EL (cell line): Measurements from ENCODE around the gene EXOC2.
"Not testable (repeated sequence)": the region's sequence is repeated elsewhere in the genome, so short reads cannot be mapped to it uniquely, and the experiment has no call there.

Source experiments
- DNase-seq: peaks from one replicate; pipeline ENCODE4 v3.0.0-alpha.2; 2016

Gene EXOC2

GRCh38 chr6:708237-708598 is 15.3 kb upstream of the EXOC2 start:
- DNase-seq = no peak

- no peak for DNase-seq
These were observed 14.8 kb upstream of the EXOC2 start for GRCh38 chr6:707576-708236.

GRCh38 chr6:706819-707381 is 14.0 kb upstream of the EXOC2 start:
- no peak for DNase-seq

DNA sequence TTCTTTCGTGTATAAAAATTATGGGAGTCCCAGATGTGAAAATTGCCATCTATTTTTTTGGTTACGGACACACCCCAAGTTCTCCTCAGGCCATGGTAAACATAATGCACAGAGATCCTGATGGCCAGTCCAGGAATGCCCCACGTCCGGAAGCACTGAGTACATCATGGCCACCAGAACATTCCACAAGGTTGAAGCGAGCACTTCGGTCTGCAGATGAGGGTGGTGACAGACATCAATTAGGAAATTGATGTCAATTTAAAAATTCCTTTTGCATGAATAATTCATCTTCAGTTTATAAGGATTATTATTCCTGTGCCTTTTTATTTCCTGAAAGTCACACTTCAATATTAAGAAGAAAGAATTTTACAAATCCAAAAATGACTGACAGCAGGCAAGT is 13.2 kb upstream of the EXOC2 start:
- DNase-seq = peak; percentile 51

DNA sequence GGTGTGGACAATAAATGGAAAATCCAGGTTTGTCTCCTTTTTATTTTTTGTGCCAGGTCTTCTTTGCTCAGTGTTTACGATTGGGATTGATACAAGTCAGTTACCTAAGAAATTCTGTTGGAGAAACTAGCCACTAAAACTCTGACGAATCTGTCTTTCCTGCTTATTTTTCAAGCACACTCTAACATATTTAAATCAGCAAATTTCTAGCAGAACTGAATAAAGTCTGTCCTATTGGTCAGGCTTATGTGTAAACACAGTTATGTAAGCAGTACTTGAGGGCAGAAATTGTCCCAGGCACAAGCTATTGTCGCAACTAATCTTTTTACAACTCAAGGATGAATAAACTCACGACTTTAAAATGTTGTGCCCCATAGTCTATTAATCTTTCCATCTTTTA is 12.1 kb upstream of the EXOC2 start:
- no peak for DNase-seq

- DNase-seq = no peak
These were observed 11.1 kb upstream of the EXOC2 start for GRCh38 chr6:704046-704445.

DNA sequence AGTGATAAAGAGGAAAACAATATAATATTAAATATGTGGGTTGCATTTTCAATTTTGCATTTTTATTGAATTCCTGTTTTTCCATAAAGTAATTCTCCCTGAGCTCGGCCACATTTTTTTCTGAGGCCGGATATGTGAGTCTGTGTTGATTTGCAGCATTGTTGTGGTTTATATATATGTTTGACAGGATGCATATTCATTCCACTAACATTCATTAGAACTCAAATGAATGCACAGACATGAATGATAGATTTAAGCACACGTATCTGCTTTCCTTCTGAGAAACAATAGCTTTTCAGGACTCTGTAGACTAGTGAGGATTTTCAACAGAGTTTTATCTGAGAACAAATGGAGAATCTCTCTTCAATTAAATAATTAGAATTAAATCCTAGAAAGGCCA is 10.6 kb upstream of the EXOC2 start:
- no peak for DNase-seq

DNA sequence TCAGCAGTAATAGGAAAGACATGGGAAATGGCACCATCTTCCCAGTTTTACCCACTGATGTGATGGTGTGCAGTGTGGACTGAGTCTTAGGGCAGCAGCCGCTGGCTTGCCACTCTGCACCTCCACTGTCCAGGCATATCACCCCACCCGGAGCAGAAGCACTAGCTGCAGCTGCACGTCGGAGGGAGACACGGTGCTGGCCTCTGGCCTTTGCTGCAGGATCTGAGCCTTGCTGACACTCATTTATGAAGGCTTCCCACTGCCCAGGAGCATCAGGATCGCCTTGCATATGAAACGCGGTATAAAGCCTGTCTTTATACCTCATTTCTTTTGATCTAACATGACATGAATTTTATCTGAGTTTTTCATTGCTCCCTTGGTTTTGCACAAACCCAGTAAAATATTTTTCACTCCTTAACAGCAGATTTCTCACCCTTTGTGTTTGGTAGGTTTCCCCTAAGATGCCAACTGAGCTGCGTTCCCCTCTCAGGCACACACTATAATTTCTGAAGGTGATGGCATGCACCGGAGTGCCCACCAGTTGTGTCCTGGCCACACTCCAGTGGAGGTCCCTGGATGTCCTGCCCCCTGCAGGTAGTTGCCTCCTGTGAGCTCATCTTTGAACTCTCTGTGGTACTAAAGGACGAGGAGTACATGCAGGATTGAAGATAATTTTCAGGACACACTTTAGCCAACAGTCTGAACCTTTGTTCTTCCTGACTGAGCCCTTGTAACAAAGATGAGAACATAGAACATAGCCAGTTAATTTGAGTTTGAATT is 9.0 kb upstream of the EXOC2 start:
- DNase-seq = no peak

- no peak for DNase-seq
These were observed 8.3 kb upstream of the EXOC2 start for GRCh38 chr6:701215-701614.

DNA sequence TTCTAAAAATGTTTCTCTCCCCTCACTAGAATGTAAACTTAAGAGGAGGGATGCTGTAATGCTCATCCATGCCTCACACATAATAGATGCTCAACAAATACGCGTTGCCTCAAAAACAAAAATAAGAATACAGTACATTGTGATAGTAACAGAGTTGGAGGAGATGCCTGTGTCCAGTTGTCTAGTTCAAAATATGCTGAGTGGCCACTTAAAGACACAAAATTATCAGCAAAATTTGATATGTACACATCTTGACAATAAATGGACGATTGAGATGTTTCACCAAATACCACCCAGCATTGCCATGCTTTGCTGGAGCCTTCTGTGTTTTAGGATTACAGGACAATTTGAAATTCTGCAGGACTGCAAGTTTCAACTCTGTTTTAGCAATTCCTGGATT is 7.6 kb upstream of the EXOC2 start:
- DNase-seq = no peak

DNA sequence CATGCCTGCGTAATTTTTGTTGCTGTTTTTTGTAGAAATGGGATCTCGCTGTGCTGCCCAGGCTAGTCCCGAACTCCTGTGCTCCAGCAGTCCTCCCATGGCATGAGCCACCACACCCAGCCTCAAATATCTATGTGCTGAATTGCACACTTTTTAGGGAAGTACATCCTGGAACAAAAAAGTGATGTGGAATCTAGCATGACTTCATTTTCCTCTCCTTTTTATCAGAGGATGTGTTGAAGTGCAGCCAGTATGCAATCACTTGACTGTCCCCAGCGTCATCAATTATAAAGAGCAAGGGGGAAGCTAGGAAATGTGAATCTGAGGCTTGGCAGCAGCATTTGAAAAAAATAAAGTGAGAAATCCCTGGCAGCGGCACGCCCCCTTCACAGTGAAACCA is 6.4 kb upstream of the EXOC2 start:
- no peak for DNase-seq

DNA sequence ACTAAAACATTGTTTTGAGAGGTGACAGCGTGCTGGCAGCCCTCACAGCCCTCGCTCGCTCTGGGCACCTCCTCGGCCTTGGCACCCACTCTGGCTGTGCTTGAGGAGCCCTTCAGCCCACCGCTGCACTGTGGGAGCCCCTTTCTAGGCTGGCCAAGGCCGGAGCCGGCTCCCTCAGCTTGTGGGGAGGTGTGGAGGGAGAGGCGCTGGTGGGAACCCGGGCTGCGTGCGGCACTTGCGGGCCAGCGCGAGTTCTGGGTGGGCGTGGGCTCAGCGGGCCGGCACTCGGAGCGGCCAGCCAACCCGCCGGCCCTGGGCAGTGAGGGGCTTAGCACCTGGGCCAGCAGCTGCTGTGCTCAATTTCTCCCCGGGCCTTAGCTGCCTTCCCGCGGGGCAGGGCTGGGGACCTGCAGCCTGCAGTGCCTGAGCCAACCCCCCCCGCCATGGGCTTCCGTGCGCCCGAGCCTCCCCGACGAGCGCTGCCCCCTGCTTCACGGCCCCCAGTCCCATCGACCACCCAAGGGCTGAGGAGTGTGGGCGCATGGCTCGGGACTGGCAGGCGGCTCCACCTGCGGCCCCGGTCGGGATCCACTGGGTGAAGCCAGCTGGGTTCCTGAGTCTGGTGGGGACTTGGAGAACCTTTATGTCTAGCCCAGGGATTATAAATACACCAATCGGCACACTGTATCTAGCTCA is 1.6 kb upstream of the EXOC2 start:
- not testable (repeated sequence) for DNase-seq

GRCh38 chr6:693723-694009 is 727 bp upstream of the EXOC2 start:
- no peak for DNase-seq

- DNase-seq = peak; percentile 50
These were observed 535 bp downstream of the EXOC2 start for GRCh38 chr6:692356-692851.

DNA sequence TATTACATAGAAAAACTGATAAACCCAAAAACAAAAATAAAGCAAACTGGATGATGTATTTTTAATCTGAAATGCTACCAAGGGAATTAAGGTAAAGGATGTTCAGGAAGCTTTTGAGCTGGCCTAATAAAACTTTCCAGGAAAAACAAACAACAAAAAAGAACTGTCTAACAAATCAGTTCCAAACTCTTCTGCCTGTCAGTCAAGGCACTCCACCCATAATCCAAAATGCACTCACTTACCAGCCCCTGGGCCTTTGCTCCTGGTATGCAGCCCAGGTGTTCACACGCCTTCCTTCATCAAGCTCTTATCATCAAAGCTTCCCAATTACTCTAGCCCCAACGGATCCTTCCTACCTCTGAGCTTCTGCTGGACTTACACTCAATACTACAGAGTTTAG is 3.7 kb downstream of the EXOC2 start:
- no peak for DNase-seq

DNA sequence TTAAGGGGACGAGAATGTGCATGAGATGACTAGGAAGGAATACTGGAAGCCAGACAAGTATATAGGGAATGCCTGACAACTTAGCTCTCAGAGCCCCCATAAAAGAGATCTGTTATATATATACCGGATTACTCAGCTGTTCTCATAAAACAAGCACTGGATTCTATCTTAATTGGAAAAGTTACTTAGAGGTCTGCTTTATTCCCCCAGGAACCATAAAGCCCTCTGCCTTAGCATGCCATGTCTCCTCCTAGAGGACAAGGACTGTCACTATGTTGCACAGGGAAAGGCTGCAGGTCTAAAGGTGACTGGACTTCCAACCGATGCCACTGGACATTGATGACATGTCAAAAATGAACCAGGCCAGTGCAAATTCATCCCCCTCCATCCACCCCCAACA is 6.4 kb downstream of the EXOC2 start:
- DNase-seq = peak; percentile 37

DNA sequence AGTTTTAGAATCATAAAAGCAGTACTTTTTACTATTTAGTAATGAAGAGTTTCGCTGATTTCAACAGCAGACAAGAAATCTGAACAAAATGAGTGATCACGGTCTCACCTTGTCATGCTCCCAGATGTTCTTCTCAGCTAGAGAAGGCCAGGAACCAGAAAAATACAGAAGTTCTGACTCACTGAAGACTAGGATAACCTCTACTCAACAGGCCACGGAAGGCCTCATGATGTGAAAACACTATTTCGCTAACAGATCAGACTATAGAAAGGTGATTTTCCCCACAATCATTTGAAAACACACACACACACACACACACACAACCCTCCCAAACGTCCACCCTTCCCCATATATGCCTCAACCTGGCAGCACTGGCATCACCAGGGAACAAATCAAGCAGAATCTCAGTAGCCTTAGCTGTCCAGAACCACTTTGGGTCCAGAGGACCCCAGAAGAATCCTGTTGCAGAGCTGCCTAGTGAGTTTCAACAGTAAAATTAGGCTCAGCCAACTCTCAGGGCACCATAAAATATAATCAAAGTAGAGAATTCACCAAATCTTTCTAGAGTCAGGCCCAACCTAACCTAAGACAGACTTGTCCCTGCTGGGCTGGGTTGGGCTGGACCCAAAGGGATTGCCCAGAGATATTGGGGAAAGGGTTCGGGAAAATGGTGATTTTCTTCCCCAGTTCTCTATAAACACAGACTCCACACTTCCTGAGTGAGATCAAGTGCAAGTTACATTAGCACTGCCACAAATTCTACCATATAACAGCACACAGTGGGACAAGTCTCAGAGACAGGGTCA is 7.9 kb downstream of the EXOC2 start:
- DNase-seq = peak; percentile 49

GRCh38 chr6:683742-684440 is 9.0 kb downstream of the EXOC2 start:
- DNase-seq = peak; percentile 83

DNA sequence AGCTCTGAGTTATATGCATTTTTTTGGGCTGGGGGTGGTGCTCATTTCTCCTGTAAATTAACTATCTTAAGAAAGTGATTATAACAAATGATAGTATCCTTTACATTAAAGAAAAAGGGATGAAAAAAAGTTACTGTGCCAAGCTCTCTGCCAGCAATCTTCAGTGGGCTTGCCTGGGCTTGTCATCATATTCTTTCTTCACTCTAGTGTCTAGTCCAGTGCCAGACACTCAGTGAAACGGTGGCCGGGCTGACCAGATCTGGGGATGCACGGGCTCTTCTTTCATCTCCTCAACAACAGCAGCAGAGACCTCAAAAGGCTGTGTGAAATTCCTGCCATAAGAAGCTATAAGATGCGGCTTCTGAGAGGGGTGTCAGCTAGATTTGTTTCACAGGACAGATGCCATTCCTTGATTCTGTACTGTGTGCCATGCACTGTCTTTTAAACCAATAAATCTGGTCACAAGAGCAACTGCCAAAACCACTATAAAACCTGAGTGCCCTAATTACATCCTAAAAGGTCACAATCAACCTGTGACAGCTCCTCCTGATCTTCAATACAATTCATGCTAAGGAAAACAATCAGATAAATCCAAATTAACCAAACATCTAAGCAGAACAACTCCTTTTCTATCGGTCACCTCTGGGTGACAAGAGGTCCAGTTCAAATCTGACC is 12.1 kb downstream of the EXOC2 start:
- no peak for DNase-seq

DNA sequence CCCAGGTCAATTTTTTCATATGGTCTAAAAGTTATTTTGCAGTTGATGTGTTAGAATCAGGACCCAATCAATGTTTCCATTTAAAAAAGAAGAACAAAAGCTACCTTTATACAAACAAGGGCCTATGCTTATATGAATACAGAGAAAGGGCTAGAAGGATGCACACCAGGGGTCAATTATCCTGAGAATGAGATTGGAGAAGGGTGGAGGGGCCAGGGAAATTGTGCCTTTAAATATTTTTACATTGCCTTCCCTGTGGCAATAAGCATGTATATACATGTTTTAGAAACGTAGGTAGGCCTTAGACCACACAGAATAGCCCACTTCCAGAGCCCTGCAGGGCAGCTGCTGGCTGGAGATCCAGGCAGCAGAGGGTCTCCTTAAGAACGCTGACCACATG is 12.7 kb downstream of the EXOC2 start:
- no peak for DNase-seq

DNA sequence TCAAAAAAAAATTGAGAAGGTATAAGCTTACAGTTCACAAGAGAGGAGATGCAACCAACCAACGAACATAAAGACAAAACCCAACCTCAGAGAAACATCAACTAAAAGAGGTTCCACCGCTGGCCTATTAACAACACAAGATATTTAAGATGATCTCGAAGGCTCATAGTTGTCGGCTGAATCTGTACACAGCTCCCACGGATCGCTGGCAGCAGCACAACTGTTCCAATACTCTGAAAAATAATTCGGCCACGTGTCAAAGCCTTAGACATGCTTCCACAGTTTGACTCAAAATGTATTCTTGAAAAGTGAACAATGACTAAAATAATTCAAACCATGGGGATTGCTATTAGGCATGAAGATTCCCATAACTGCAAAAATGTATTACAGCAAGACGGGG is 13.7 kb downstream of the EXOC2 start:
- no peak for DNase-seq

GRCh38 chr6:678520-678919 is 14.4 kb downstream of the EXOC2 start:
- no peak for DNase-seq
